Thyroid gland (tissue), 4 donors: ENCODE data around the gene UBE2O.

Experiments used
- CTCF ChIP-seq, 6 experiments: fragments of 200-600 bp in 3 of 6; fragments of 450-650 bp in 3 of 6; sonication (generic) in 3 of 6; IDR thresholded peaks; one replicate each; pipeline ENCODE4 v1.5.1; 2016 to 2019; ENCODE audit warnings: antibody characterized with exemption in 6 of 6, mild to moderate bottlenecking in 2 of 6, inconsistent platforms in 1 of 6, moderate library complexity in 1 of 6
- POLR2A ChIP-seq, 2 donors: fragments of 450-650 bp; IDR thresholded peaks; one replicate each; pipeline ENCODE4 v1.6.1; 2017; ENCODE audit warnings: antibody characterized with exemption in 2 of 2, mild to moderate bottlenecking in 2 of 2, moderate library complexity in 1 of 2

- no peak for TF ChIP-seq CTCF (IDR thresholded peaks at IDR 0.05)
- TF ChIP-seq POLR2A (IDR thresholded peaks at IDR 0.05) = no peak
These were observed 95.3 kb downstream of the UBE2O start for GRCh38 chr17:76357597-76358158.
